ENCODE data around the gene NUCB1. TPM values are rescaled to one million over a fixed set of nuclear protein-coding genes. Genes with fewer than 3 reads are reported as not detected.

The NUCB1 gene
- total RNA-seq, 4 donors from 2014 or later: 267 to 424 (median 371) TPM

DNA sequence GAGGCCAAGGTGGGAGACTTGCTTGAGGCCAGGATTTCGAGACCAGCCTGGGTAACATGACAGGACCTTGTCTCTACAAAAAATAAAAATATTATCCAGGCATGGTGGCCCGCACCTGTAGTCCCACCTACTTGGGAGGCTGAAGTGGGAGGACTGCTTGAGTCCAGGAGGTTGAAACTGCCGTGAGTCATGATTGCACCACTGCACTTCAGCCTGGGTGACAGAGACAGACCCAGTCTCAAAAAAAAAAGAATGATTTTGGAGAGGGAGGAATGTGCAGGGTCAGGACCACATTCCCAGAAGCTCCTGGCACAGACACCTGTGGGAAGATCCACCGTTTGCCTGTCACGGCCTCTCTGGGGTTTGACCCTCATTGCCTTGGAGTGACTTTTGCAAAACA, 45.3 kb downstream of the NUCB1 start:
- 83 to 96% methylated on average over 5 of the region's 5 CpGs for WGBS, 2 donors

DNA sequence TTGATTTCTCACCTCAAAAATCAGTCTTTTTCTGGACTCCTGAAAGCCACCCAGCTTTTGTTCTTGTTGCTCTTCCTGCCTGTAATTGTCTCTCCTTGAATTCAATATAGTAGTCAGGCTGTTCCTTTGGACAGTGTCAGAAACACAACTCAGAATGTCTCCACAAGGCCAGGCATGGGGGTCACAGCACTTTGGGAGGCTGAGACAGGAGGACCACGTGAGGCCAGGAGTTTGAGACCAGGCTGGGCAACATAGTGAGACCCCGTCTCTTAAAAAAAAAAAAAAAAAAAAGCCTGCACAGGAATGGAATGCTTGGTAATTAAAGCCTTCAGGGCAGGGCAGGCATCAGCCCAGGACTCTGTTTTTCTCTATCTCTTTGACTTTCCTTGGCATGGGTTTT, 45.7 kb downstream of the NUCB1 start:
- 87 to 88% methylated on average over 2 of the region's 2 CpGs for WGBS, 2 donors
- H3K9me3 ChIP-seq: no peaks in the 10 kb centered on the region
- no peaks in the 10 kb centered on the region for H3K27me3 ChIP-seq
- no peak overlapping the region for H3K4me3 ChIP-seq (replicated peaks in 1 of 3)
- no peak overlapping the region for H3K27ac ChIP-seq
- H3K4me1 ChIP-seq: no peaks in the 10 kb centered on the region
- intact Hi-C loops (cut with DNase I): no loop called here
- no peaks in the 10 kb centered on the region for H3K36me3 ChIP-seq
- DNase-seq: no peak
- TF ChIP-seq, protein P1, sequence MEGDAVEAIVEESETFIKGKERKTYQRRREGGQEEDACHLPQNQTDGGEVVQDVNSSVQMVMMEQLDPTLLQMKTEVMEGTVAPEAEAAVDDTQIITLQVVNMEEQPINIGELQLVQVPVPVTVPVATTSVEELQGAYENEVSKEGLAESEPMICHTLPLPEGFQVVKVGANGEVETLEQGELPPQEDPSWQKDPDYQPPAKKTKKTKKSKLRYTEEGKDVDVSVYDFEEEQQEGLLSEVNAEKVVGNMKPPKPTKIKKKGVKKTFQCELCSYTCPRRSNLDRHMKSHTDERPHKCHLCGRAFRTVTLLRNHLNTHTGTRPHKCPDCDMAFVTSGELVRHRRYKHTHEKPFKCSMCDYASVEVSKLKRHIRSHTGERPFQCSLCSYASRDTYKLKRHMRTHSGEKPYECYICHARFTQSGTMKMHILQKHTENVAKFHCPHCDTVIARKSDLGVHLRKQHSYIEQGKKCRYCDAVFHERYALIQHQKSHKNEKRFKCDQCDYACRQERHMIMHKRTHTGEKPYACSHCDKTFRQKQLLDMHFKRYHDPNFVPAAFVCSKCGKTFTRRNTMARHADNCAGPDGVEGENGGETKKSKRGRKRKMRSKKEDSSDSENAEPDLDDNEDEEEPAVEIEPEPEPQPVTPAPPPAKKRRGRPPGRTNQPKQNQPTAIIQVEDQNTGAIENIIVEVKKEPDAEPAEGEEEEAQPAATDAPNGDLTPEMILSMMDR (IDR thresholded peaks at IDR 0.05): no peak
- no peak for TF ChIP-seq POLR2A (IDR thresholded peaks at IDR 0.05)

More for the DNA sequence above, 45.3 kb downstream of the NUCB1 start:
- intact Hi-C loops (cut with DNase I): no loop called here
- Histone ChIP-seq H3K9me3 (no peaks in the 10 kb centered on the region), H3K27ac (no peak overlapping the region), H3K36me3 (no peaks in the 10 kb centered on the region), H3K4me3 (replicated peaks in 1 of 3) (no peak overlapping the region), H3K4me1 (no peaks in the 10 kb centered on the region), H3K27me3 (no peaks in the 10 kb centered on the region)
- TF ChIP-seq POLR2A (IDR thresholded peaks at IDR 0.05): no peak
- TF ChIP-seq, protein P1 (IDR thresholded peaks at IDR 0.05): no peak
- DNase-seq: no peak

DNA sequence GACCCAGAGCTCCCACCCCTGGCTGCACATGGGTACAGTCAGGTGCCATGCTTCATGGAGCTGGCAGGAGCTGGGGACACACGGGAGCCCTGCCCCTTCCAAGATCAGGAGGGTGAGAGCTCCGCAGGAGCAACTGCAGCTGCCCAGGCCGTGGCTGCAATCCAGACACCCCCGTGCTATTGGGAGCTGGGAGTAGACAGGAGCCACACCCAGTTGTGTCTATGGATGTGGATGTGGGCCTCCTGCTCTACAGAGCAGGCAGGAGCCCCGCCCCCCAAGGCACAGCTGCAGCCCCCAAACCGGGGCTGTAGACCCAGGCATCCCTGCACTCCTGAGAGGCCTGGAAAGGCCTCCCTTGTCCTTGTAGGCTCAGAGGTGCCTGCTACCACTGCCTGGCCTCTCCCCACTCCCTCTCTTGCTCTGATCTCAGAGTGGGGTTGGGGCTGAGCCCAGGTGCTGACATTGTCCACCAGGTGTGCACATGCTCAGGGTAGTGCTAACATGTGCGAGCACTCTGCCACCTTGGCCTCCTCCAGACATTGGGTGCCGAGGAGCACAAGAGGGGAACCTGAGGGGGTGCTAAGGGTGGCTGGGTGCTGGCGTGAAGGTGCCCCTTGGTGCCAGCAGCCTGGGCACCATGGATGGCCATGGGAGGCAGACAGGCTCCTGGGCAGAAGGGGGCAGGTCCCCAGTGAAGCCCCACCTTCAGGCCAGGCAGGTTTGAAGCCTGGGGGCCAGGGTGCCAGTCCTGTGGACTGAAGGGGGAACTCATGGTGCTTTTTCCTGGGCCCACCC, 46.5 kb downstream of the NUCB1 start:
- no peaks in the 10 kb centered on the region for H3K36me3 ChIP-seq
- TF ChIP-seq, protein P1 (IDR thresholded peaks at IDR 0.05): no peak
- no peak for TF ChIP-seq POLR2A (IDR thresholded peaks at IDR 0.05)
- intact Hi-C loops (cut with DNase I): no loop called here
- WGBS, 2 donors: 96% methylated on average over 3 of the region's 9 CpGs; no CpG with 5 or more reads in 1 of the 2 donors
- no peaks in the 10 kb centered on the region for H3K27me3 ChIP-seq
- no peaks in the 10 kb centered on the region for H3K9me3 ChIP-seq
- no peak for DNase-seq
- no peaks in the 10 kb centered on the region for H3K4me1 ChIP-seq
- H3K4me3 ChIP-seq (replicated peaks in 1 of 3): no peak overlapping the region
- H3K27ac ChIP-seq: no peak overlapping the region

DNA sequence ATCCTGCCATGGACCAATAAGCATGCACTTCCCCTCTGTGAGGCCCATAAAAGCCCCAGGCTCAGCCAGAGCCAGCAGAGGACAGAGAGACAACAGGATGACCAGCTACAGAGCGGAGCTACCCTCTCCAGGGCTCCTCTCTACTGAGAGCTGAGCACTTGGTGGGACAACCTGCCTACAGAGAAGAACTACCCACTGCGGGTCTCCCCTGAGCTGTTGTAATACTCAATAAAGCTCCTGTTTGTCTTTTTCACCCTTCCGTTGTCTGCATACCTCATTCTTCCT, 47.1 kb downstream of the NUCB1 start:
- WGBS, 2 donors: 96 to 100% methylated on average over 3 of the region's 3 CpGs
- TF ChIP-seq POLR2A (IDR thresholded peaks at IDR 0.05): no peak
- TF ChIP-seq, protein P1 (IDR thresholded peaks at IDR 0.05): no peak
- Histone ChIP-seq H3K27me3 (no peaks in the 10 kb centered on the region), H3K27ac (no peak overlapping the region), H3K9me3 (no peaks in the 10 kb centered on the region), H3K4me1 (no peaks in the 10 kb centered on the region), H3K36me3 (no peaks in the 10 kb centered on the region), H3K4me3 (replicated peaks in 1 of 3) (no peak overlapping the region)
- DNase-seq: no peak
- intact Hi-C loops (cut with DNase I): no loop called here

DNA sequence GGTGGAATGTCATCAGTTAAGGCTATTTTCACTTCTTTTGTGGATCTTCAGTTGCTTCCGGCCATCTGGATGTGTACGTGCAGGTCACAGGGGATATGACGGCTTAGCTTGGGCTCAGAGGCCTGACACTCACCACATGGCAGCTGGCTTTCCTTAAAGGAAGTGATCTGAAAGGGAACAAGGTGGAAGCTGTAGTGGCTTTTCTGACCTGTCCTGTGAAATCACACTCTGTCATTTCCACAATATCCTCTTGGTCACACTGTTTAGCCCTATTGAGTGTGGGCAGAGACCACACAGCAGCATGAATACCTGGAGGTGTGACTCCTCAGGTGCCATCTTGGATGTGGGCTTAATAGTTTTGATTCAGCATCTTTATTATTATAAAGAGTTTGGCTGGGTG, 50.0 kb downstream of the NUCB1 start:
- H3K4me3 ChIP-seq (replicated peaks in 1 of 3): no peak overlapping the region
- intact Hi-C loops (cut with DNase I): loop anchor here (10.0 kb wide), 1 partner anchor 45 kb away; the partner anchor contains the start of gene NUCB1
- 76 to 78% methylated on average over 3 of the region's 3 CpGs for WGBS, 2 donors
- no peaks in the 10 kb centered on the region for H3K36me3 ChIP-seq
- no peaks in the 10 kb centered on the region for H3K9me3 ChIP-seq
- no peak overlapping the region for H3K27ac ChIP-seq
- peaks cover under 1 to 4% of the 10 kb centered on the region in 2 donors for H3K4me1 ChIP-seq
- no peaks in the 10 kb centered on the region for H3K27me3 ChIP-seq
- DNase-seq: no peak
- TF ChIP-seq POLR2A (IDR thresholded peaks at IDR 0.05): no peak
- TF ChIP-seq, protein P1 (IDR thresholded peaks at IDR 0.05): no peak

Measured in thyroid gland (tissue), 4 donors.